NCI-H345 treated with DMSO at 0.1 percent for 48 hours (cell line): ENCODE results near the gene DPF1.
"Not testable (repeated sequence)": the region's sequence is repeated elsewhere in the genome, so short reads cannot be mapped to it uniquely, and the experiment has no call there.

Experiments used
- DNase-seq: peaks from one replicate; lab custom pipeline; 2025; ENCODE audit not compliant: unreplicated experiment; lab: John Stamatoyannopoulos, UW

The DPF1 gene

GRCh38 chr19:38224014-38224862 lies at the start of gene DPF1:
DPF1 (minus strand) TSS chr19:38224222; CDS start chr19:38224142, 80 bp downstream.
- DNase-seq = peak; percentile 97

- DNase-seq = no peak
These were observed 49.5 kb upstream of the DPF1 start for GRCh38 chr19:38273499-38273898.

- no peak for DNase-seq
These were observed 46.7 kb upstream of the DPF1 start for GRCh38 chr19:38270587-38271167.

GRCh38 chr19:38268539-38268938 lies 44.5 kb upstream of the DPF1 start:
- no peak for DNase-seq

- no peak for DNase-seq
These were observed 43.9 kb upstream of the DPF1 start for GRCh38 chr19:38267761-38268483.

GRCh38 chr19:38266981-38267597 lies 43.1 kb upstream of the DPF1 start:
- DNase-seq = no peak

- DNase-seq = no peak
These were observed 42.0 kb upstream of the DPF1 start for GRCh38 chr19:38265921-38266429.

- no peak for DNase-seq
These were observed 41.3 kb upstream of the DPF1 start for GRCh38 chr19:38265213-38265861.

GRCh38 chr19:38264486-38265212 lies 40.6 kb upstream of the DPF1 start, which contains the start of gene SPINT2:
SPINT2 (plus strand) TSS chr19:38264573; CDS start chr19:38264893, 320 bp downstream.
- DNase-seq = peak; percentile 99

- peak; percentile 99 for DNase-seq
These were observed 39.9 kb upstream of the DPF1 start for GRCh38 chr19:38263689-38264485.

GRCh38 chr19:38262585-38263268 lies 38.7 kb upstream of the DPF1 start:
- DNase-seq = no peak

- DNase-seq = not testable (repeated sequence)
These were observed 37.9 kb upstream of the DPF1 start for GRCh38 chr19:38261942-38262341.

- DNase-seq = no peak
These were observed 31.5 kb upstream of the DPF1 start for GRCh38 chr19:38255383-38256014.

GRCh38 chr19:38253788-38254187 lies 29.8 kb upstream of the DPF1 start:
- DNase-seq = no peak

GRCh38 chr19:38252941-38253691 lies 29.1 kb upstream of the DPF1 start:
- no peak for DNase-seq

GRCh38 chr19:38252385-38252784 lies 28.4 kb upstream of the DPF1 start:
- no peak for DNase-seq

- no peak for DNase-seq
These were observed 27.6 kb upstream of the DPF1 start for GRCh38 chr19:38251564-38252051.
